GM19467 (cell line): ENCODE data around the gene RHBG.

Source experiments
- ATAC-seq: cut with Tn5 transposase; IDR thresholded peaks from one replicate; pipeline ENCODE4 v1.9.1; 2021; ENCODE audit warnings: mild to moderate bottlenecking, moderate library complexity; ENCODE audit not compliant: unreplicated experiment

The RHBG gene

GRCh38 chr1:156384658-156385057 is 15.6 kb downstream of the RHBG start:
- no peak for ATAC-seq

GRCh38 chr1:156385534-156386031 is 16.6 kb downstream of the RHBG start:
- no peak for ATAC-seq

- no peak for ATAC-seq
Observed at GRCh38 chr1:156386134-156386901, 17.3 kb downstream of the RHBG start.

GRCh38 chr1:156386949-156387869 is 18.2 kb downstream of the RHBG start:
- ATAC-seq: no peak

GRCh38 chr1:156387870-156388173 is 18.8 kb downstream of the RHBG start:
- no peak for ATAC-seq

DNA sequence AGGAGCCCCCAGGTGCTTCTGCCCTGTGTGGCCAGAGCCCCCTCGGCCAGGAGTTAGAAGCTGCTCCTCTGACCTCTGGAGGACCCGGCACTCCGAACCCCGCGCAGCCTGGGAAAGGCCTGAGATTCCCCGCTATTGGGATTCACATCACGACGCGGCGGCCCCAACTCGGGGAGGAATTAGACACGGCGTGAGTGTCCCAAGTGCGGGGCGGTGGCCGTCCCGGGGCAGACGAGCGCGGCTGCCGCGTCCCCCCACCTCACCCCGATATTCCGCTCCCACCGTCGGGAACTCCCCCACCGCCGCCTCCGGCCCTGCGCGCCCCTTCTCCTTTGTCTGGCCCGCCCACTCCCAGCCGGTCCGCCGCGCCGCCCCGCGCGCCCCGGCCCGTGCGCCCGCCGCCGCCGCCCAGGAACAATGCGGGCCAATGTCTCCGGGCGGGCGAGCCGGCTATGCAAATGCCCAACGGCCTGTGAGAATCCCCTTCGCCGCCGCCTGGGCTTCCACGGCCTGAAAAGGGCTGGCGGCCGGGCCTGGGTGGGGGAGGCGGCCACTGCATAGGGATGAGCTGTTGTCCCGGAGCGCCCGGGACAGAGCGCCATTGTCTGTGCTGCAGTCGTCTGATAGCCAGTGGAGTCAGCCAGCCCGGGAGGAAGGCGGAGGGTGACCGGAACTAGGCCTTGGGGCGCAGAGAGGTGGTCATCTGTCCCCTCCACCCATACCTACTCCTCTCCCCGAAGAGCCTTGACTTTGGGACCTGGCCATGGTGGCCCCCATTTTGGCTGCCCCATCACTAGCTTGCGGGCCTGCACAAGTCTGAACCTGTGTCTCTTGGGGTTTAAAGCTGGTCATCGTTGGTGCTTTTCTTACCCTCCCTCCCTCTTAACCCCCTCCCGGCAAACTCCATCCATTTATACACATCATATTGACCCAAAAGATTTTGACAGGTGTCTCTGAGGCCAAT is 19.4 kb downstream of the RHBG start:
- ATAC-seq: no peak

- no peak for ATAC-seq
Observed at GRCh38 chr1:156389311-156389710, 20.3 kb downstream of the RHBG start.

GRCh38 chr1:156390469-156391365 is 21.7 kb downstream of the RHBG start:
- ATAC-seq: no peak

DNA sequence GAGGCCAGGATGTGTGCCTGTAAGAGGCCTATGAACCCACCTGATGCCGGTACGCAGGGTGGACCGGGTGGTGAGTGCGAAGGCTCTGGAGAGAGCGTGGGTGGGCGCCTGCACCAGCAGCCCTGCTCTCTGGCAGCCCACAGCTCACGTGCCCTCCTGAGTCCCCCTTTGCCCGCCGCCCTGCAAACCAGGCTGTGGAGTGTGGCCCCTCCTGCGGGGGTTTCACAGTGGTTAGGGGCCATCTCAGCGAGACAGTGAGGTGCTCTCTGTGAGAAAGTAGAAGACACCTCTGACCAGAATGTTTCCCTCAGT is 22.3 kb downstream of the RHBG start:
- ATAC-seq: no peak

DNA sequence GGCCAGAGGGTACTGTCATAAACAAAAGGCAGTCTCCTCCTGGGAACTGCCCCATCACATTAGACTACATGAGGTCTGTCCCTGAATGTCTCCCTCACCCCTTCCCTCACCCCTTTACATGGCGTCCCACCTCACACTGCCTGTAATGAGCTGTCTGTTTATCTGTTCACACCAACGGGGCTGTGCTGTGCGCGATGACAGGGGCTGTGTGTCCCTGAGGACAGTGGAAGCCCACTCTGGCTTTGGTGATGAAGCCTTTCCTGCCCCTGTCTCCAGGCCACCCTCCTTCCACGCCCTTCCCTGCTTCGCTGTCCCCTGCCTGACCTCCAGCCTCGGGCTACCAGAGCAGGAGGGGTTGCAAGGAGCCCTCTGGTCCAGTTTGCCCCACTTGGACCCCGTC is 22.7 kb downstream of the RHBG start:
- ATAC-seq: no peak

- ATAC-seq: no peak
Observed at GRCh38 chr1:156392452-156392853, 23.4 kb downstream of the RHBG start.

DNA sequence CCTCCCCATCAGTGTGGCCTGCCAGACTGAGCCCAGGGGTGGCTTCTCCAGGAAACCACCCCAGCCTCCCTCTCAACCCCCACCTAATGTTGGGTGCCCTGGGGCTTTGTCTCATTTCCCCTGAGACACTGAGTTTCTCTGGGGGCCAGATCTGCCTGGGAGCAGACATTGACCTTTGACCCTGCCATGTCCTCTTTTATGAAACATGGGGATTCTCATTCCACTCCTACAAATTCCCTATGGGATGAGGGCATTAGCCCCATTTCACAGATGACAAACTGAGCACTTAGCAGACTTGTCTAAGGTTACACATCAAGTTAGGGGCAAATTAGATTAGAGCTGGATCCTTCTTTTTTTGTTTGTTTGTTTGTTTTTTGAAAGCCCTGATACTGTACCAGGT is 24.1 kb downstream of the RHBG start:
- no peak for ATAC-seq

GRCh38 chr1:156394082-156394481 is 25.1 kb downstream of the RHBG start:
- no peak for ATAC-seq

- ATAC-seq: no peak
Observed at GRCh38 chr1:156394835-156395461, 25.9 kb downstream of the RHBG start.

DNA sequence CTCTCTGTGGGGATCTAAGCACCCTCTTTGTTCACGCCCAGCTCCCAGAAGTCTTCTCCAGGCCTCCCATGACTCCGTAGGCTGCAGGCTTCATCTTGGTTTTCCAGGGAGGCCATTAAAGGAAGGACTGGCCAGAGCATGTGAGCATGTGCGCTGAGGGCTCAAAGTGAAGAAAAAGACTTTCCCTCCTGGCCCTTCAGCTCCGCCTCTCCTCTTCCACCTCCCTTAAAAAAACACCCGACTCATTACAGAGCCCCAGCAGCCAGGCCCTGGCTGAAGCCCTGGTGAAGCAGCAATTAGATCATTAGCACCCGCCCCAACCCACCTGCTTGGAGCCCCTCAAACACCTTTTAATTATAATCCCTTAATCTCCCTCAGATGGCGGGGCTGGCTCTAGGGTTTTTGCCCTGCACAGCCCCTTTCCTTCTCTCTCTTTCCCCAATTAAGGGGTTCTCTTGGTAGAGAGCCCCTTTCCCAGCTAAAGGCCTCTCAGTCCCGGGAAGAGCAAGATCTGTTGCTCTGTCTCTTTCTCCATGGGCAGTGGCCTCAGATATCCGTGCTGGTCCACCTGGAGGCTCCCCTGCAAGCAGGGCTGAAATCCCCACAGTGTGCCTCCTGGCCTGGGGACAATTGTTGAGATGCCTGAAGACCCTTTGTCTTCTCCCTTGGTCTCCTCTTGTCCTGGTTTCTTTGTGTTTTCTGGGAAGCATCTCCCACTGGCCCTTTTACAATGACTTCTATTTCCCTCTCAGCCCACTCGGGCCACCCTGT is 30.5 kb downstream of the RHBG start:
- ATAC-seq: no peak

DNA sequence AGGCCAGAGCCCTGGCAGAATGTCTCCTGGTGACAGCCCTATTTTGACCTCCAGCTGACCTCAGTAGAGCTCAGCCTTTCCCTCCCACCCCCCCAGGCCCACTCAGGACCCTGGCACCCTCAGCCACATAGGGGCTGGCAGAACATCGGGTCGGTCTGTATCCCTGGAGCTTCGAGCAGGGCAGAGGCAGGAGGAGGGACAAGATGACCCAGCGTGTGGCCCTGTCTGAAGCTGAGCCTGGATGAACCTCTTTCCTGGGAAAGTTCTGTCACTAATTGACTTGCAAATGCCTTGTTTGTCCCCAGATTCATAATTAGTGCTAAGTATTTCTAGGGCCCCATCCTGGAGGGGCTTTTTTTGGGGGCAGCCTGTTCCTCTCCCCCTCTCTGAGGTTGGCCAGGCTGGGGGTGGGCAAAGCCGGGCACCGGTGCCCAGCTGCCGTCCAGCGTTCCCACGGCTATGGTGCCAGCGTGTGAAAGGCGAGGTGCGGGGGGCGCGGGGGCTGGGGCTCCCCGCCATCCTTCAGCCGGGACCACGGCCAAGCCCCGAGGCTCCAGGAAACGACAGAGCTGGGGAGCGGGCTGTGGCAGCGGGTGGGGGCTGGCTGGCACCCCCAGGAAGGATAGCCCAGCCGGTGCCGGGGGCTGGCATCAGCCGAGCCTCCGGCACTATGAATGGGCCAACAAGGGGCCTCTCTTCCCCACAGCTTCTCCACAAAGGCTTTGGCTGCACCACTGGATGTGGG is 31.4 kb downstream of the RHBG start:
- ATAC-seq: no peak

DNA sequence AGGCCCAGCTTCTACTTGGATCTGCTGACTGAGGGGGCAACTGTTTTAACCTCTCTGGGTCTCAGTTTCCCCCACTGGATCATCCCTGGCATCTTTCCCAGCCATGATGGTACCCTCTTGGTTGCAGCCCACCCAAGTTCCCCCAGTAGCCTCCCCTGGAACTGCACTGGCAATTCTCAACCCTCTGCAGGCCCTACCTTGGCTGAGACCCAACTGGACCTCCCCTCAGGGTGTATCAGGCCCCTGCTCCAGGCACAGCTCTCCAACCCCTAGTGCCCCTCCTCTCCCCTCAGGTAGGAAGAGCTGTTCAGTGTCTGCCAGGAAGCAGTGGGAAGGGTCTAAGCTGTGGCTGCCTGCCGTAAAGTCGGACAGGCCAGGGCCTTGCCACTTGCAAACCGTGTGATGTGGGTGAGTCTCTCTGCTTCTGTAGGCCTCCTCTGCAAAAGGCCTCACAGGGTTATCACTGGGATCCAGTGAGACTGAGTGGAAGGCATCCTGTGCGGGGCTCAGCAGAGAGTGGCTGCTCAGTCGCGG is 32.1 kb downstream of the RHBG start:
- no peak for ATAC-seq

DNA sequence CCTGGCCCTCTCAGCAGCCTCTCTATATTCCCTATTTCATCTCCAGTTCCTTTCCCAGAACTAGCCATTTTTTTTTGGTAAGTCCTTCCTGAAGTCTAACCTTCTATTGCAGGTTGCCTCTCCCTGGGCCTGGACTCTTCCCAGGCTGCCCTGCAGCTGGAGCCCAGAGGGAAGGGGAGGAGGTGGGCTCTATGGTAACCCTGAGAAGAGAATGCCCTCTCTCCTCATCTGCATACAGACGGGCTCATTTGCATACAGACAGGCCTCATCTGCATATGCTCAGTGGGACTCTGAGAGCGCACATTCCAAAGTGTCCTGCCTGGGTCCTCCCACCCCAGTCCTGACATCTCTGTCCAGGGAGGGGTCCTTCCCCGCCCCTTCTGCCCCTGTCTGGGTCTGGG is 32.7 kb downstream of the RHBG start:
- no peak for ATAC-seq
